PC-9 (cell line): ENCODE data around the gene SRBD1.

Experiments
- EZH2 ChIP-seq: fragments of 200-600 bp; sonication (generic); IDR thresholded peaks from 2 replicates; pipeline ENCODE4 v1.8.0; 2017; ENCODE audit warnings: antibody characterized with exemption, low read depth
- TF ChIP-seq, protein P1 (sequence below): fragments of 200-600 bp; sonication (generic); conservative IDR thresholded peaks from 2 replicates; pipeline ENCODE4 v1.6.1; 2017; ENCODE audit warnings: mixed run types, antibody characterized with exemption, mild to moderate bottlenecking, moderate library complexity

DNA sequence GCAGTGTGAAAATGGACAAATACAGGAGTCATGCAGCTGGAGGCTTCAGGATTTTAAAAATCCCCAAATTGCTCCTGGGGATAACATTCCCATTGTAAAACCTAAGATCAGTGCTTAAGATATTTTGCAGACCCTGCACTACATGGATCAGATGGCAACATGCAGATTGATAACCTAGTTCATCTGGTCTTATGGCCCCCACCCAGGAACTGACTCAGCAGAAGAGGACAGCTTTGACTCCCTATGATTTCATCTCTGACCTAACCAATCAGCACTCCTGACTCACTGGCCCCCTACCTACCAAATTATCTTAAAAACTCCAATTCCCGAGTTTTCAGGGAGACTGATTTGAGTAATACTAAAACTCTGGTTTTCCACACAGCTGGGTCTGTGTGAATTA, 20.0 kb downstream of the SRBD1 start:
- TF ChIP-seq, protein P1, sequence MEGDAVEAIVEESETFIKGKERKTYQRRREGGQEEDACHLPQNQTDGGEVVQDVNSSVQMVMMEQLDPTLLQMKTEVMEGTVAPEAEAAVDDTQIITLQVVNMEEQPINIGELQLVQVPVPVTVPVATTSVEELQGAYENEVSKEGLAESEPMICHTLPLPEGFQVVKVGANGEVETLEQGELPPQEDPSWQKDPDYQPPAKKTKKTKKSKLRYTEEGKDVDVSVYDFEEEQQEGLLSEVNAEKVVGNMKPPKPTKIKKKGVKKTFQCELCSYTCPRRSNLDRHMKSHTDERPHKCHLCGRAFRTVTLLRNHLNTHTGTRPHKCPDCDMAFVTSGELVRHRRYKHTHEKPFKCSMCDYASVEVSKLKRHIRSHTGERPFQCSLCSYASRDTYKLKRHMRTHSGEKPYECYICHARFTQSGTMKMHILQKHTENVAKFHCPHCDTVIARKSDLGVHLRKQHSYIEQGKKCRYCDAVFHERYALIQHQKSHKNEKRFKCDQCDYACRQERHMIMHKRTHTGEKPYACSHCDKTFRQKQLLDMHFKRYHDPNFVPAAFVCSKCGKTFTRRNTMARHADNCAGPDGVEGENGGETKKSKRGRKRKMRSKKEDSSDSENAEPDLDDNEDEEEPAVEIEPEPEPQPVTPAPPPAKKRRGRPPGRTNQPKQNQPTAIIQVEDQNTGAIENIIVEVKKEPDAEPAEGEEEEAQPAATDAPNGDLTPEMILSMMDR: no peak
- no peak for TF ChIP-seq EZH2
